Stimulated activated CD8-positive, alpha-beta memory T cell treated with anti-CD3 and anti-CD28 coated beads, Interleukin-4, amount 100 ng/mL, for 1 hour (primary cell): ENCODE measurements around the gene CTSZ.
A peak's percentile ranks its signal among the peaks of the same experiment; 100 is the strongest.
"Not testable (repeated sequence)": the region's sequence is repeated elsewhere in the genome, so short reads cannot be mapped to it uniquely, and the experiment has no call there.

ENCODE experiments used
- DNase-seq, 2 donors: peaks; one replicate each; pipeline ENCODE4 v3.0.0-alpha.2; 2020; ENCODE audit warnings: low read depth in 2 of 2, low spot score in 1 of 2

The CTSZ gene

GRCh38 chr20:59006864-59007664, at the start of gene CTSZ:
Gene CTSZ, minus strand, starts transcription at chr20:59007254. Its CDS starts 126 bp downstream, at chr20:59007128.
- no peak for DNase-seq

GRCh38 chr20:59055302-59055701, 48.2 kb upstream of the CTSZ start:
- DNase-seq = no peak

- no peak for DNase-seq
Measured at GRCh38 chr20:59051666-59052185, 44.7 kb upstream of the CTSZ start.

- no peak for DNase-seq
Measured at GRCh38 chr20:59050437-59050836, 43.4 kb upstream of the CTSZ start.

DNA sequence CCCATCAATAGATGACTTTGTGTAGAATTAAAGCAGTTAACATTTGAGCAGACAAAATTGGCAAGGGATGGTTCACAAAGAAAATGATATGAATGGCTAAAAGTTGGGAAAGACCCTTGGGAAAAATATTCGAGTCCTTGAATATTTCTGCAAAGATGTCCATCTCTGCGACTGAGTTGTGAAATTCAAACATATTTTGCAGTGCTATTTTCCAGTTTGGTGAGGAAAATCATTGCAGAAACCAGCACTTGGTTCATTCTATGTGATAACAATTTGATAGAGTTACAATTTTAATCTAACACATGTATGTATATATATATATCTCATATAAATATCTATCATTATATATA, 41.6 kb upstream of the CTSZ start:
- DNase-seq = no peak

DNA sequence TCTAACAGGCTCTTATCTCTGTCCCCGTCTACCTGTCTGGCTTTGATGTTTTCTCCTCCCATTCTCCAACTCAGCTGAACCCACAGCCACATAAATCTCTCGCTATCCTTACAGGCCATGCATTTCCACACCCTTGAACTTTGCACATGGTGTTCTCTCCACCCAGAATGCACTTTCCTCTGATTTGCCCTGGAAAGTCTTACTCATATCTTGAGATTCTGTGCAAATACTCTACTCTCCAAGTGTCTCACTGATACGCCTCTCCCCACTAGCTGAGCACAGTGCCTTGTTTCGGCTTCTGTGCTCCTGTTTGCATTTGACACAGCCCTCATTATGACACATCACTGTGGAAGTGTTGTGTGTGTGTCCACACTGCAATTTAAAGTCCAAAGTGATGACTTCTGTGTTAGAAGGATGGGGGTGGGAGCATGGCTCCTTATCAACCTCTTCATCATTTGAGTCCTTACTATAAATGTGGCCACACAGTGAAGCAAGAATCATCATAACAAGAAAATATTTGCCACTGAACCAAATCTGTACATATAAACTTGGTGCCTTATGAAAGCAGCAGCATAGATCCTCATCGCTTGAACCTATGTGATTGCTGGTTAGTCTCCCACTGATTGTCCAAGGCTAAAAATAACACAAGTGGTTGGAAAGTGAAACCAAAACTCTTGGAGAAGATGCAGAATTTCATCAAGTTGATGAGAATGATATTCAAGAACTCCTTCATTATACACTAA, 41.1 kb upstream of the CTSZ start:
- no peak for DNase-seq

- no peak for DNase-seq
Measured at GRCh38 chr20:59046862-59047261, 39.8 kb upstream of the CTSZ start.

DNA sequence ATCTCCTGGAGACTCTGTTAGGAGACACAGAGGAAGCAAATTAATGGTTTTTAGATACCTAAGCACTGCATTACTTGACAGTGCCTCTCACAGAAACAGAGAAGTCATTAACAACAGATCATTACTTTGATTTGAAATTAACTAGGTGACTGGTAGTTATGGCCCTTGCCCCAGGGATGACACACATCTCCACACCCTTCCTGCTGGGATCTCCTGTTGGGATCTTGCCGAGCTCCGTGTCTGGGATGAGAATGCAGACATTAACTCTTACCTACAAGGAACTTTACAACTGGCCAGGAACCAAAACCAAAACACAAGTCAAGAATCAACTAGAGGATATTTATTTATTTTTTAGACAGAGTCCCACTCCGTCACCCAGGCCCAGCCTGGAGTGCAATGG, 37.7 kb upstream of the CTSZ start:
- no peak for DNase-seq

DNA sequence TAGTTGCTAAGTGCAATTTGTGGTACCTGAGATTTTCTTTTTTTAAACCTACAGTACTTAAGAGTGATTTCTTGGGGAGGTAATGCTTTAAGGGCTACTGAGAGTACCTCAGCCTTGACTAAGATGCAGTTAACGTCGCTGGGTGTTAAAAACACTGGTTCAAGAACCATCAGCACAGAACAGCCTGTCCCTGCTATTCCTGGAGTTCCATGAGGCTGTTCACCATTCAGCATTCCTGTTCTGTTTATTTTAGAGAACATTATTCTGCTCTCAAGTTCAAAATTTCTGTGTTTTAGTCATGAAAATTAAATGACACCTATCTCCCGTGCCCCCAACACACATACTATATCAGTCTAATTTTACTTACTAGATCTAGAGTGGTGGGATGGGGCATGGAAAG, 37.2 kb upstream of the CTSZ start:
- no peak for DNase-seq

GRCh38 chr20:59043698-59044097, 36.6 kb upstream of the CTSZ start:
- no peak for DNase-seq

GRCh38 chr20:59042796-59043631, 36.0 kb upstream of the CTSZ start:
- DNase-seq = peak; percentile 75 to 92

DNA sequence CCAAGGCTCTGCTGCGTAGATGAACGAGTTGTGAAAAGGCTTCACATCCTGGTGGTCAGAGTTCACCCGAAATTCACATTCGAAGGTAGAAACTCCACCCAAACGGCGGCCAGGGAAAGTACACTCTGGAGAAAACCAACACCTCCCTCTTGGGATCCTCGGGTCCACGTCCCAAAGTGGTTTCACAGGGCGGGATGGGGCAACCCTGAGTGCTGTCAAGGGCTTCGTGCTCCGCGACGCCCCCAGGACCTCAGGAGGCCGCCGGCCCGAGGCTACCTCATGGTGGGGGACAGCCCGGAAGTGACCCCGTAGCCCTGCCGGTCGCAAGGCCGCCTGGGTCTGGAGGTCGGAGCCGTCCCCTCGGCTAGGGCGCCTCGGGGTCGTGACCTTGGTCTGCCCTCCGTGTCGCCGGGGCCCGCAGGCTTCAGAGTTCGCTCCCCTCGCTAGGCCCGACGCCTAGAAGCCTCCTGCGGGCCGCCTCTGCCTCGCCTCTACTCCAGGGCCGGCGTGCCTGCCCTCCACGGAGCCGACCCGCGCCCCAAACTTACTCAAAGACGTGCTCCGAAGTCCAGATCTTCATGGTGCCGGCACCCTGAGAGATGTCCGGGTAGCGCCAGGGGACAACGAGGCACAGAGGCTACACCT, 35.2 kb upstream of the CTSZ start, which contains the start of gene PRELID3B:
Gene PRELID3B, minus strand, starts transcription at position 636 of the 645 bp plus-strand sequence. Its CDS starts 56 bp downstream, at position 580.
- no peak for DNase-seq

DNA sequence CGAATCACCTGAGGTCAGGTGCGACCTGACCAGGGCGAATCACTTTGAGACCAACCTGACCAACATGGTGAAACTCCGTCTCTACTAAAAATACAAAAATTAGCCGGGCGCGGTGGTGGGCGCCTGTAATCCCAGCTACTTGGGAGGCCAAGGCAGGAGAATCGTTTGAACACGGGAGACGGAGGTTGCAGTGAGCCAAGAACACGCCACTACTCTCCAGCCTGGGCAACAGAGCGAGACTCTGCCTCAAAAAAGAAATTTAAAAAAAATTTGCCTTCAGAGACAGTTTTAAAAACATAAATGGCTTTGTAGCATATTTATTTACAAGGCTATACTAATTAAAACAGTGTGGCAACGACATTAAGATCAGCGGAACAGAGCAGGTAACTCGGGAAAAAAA, 34.4 kb upstream of the CTSZ start:
- not testable (repeated sequence) for DNase-seq

DNA sequence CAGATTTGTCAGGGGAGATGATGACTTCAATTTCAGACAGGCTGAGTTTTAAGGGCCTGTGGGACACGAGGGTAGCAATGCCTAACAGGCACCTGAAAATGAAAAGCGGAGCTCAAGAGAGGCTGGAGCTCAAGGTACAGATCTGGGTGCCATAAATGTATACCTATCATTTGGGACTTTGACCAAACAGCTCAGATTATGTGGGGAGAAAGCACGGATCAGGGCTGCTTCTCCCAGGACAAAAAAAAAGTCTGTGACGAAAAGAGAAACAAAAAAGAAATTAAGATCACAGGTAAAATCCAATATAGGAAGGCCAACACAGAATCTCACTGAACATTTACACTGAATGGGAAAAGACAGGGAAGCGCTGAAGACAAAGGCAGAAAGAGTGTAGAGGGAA, 33.6 kb upstream of the CTSZ start:
- DNase-seq = no peak

GRCh38 chr20:59039233-59039632, 32.2 kb upstream of the CTSZ start:
- no peak for DNase-seq

DNA sequence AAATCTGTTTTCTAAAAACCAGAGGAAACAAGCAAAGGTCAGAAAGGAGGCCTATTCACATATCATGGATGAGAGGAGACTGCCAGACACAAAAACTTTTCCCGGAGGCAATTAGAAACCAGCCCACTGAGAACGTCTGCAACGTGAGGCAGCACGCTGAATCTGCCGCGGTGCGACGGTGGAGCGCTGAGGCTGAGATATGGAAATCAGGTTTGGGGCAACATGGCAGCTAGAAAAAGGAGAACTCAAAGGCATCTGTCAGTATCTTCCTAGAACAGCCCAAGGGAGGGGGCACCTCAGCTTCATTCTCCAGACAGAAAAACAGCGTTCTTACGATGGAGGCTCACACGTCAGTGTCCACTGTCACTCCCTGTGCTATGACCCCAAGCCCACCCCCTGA, 30.3 kb upstream of the CTSZ start:
- DNase-seq = no peak

DNA sequence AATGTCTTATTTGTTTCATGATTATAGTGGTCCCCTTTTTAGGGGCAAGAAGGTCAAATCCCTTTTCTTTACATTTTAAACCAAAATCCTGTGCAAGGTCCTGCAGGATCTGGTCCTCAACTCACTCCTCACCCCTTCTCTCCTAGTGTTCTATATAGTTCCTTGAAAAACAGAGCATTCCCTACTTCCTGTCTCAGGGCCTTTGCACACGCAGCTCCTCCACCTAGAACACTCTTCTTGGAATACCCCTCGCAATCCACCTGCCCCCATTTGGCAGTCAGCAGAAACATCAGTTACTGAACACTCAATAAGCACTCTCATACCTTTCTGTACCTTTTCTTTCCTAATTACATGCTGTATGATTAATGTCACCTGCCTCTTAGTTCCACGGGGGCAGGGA, 28.3 kb upstream of the CTSZ start:
- no peak for DNase-seq

DNA sequence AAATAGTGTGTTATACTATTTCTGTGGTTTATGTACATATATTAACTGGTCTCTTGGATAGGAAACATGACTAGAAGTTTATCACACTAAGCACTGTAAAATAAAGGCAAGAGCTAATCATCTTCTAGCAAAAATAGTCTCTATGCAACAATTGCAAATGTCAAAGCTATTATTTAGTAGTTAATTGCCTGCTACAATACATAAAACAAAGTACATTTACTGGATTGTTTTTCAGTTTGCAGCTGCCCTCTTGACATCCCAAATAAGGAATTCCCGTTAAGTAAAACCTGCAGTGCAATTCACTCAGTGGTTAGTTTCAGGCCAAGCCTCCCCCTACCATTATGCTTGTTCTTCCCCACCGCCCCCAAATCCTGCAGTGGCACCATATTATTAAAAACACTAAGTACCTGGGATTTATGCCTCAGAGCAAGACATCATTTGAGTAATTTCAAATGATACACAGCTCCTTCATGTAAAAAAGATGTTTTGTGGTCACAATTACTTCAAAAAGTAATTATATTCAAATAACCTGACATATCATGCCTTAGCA, 26.6 kb upstream of the CTSZ start:
- DNase-seq = no peak

DNA sequence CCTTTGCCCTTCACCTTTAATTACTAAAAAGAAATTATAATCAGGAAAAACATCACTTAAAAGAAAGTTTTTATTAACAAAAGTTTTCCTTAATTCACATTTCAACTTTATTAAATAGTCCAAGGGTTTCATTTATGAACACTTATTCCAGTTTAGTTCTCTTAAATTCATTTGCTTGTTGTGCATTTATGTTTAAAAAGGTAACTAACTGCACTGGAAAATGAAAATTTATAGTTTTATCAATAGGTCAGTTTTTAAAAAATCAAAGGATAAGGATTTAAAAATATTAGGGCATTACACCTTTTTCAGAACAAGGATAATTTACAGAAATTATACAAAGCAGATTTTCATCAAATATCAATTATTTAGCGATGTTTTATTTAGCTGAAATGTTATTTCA, 26.0 kb upstream of the CTSZ start:
- DNase-seq = no peak

GRCh38 chr20:59032713-59033059, 25.6 kb upstream of the CTSZ start:
- DNase-seq = no peak
